Heart left ventricle (tissue), 13 donors: ENCODE measurements around the gene ZNF12.

Experiments used
- POLR2A ChIP-seq, 2 donors: fragments of 450-650 bp; IDR thresholded peaks; one replicate each; pipeline ENCODE4 v1.6.1; 2017; ENCODE audit warnings: antibody characterized with exemption in 2 of 2, mild to moderate bottlenecking in 2 of 2, moderate library complexity in 2 of 2
- TF ChIP-seq, protein P1 (sequence below), 12 donors: fragments of 200-600 bp; sonication (generic) in 4 of 12; IDR thresholded peaks; one replicate each; pipeline versions ENCODE4 v1.5.0 to v1.8.0; 2018 to 2022; ENCODE audit warnings: antibody characterized with exemption in 12 of 12, mild to moderate bottlenecking in 5 of 12
- donor health status: ischemic (EF 13 %, LVEDD 7.1; RV severe dilation, severe dysfunction).
- donor health status: DM: no; HTN: yes; CAD: no.
- donor health status: DM: no; HTN: no; CAD: no.
- donor health status: ischemic (EF 25% LVEDD 6.9; RV normal size, moderate dysfunction).
- donor health status: ischemic (EF 25% LVEDD 5.7; RV mildly dilated, moderate dysfunction).
- donor health status: ischemic (EF 35%, LVEDD 5.7; RV mildly dilated, moderate dysfunction).
- donor health status: nonischemic (EF 11% LVEDD 7.7; RV severe dilation, severe dysfunction).
- donor health status: DM: yes; HTN: yes; CAD: no.
- donor health status: PGD.
- donor health status: ischemic (EF 29% LVEDD 5.4; RV normal size, mild dysfunction).
- donor health status: nonischemic (EF 23%, LVEDD 6.1; RV moderate dilation, normal function).

DNA sequence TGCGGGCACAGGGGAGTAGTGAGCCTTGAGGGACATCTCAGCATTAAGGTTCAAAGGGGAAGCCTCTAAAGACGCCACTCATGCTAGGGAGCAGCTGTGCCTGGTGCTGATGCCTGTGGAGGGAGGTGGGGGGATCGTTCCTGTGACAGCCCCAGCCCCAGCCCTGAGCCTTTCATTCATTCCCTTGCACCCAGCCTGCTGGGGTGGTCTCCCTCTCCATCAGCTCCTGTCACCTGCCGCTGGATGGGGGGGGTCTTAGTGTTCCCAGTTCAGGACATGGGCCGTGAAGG is 58.0 kb downstream of the ZNF12 start:
- TF ChIP-seq POLR2A (IDR thresholded peaks at IDR 0.05): no peak
- TF ChIP-seq, protein P1, sequence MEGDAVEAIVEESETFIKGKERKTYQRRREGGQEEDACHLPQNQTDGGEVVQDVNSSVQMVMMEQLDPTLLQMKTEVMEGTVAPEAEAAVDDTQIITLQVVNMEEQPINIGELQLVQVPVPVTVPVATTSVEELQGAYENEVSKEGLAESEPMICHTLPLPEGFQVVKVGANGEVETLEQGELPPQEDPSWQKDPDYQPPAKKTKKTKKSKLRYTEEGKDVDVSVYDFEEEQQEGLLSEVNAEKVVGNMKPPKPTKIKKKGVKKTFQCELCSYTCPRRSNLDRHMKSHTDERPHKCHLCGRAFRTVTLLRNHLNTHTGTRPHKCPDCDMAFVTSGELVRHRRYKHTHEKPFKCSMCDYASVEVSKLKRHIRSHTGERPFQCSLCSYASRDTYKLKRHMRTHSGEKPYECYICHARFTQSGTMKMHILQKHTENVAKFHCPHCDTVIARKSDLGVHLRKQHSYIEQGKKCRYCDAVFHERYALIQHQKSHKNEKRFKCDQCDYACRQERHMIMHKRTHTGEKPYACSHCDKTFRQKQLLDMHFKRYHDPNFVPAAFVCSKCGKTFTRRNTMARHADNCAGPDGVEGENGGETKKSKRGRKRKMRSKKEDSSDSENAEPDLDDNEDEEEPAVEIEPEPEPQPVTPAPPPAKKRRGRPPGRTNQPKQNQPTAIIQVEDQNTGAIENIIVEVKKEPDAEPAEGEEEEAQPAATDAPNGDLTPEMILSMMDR (IDR thresholded peaks at IDR 0.05): no peak
